ENCODE results near the gene FGFRL1.

- TF ChIP-seq EZH2 (IDR thresholded peaks at IDR 0.05; ENCODE audit: insufficient read depth, poor library complexity, severe bottlenecking) (no peak), EZH2phosphoT487 (IDR thresholded peaks at IDR 0.05; ENCODE audit: insufficient read depth, low read depth) (no peak)
These were observed 25.0 kb upstream of the FGFRL1 start for GRCh38 chr4:986428-986878.

Data from GM23248 (cell line).